ENCODE measurements around the gene MYBPC3.
A peak's percentile ranks its signal among the peaks of the same experiment; 100 is the strongest.
"Not testable (repeated sequence)": the region's sequence is repeated elsewhere in the genome, so short reads cannot be mapped to it uniquely, and the experiment has no call there.

Gene MYBPC3

DNA sequence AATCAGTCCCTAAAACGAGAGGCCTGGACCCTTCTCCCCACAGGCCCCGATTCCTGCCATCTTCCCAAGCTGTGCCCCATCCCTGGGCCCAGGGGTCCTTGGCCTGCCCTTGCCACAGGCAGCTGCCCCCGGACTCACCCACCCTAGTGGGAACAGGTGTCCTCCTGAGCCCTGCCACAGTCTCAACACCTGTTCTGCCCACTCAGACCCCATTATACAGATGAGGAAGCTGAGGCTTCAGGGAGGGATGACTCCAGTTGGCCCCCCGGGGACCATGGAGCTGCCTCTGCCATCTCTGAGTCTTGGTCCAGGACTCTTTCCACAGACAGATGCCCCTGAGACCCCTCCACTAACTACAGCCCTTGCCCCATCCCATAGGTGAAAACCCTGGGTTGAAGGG is 15.9 kb downstream of the MYBPC3 start:
- no peak for DNase-seq

DNA sequence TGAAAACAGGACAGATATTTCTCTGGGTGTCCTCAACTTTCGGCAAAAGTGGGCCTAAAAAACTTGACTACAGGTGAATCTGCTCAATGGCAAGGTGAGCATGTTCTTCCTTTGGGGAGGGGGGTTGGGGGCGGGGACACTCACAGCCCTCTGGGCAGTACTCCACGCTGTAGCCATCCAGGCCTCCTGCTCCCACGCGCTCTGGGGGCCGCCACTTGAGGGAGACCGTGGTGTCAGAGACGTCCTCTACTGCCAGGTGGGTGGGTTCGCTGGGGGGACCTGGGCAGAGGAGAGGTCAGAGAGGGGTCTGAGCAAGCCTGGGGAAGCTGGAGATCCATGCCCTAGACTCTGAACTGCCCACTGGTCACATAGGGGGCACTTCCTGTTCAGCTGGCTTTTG is 16.8 kb downstream of the MYBPC3 start:
- DNase-seq: no peak

DNA sequence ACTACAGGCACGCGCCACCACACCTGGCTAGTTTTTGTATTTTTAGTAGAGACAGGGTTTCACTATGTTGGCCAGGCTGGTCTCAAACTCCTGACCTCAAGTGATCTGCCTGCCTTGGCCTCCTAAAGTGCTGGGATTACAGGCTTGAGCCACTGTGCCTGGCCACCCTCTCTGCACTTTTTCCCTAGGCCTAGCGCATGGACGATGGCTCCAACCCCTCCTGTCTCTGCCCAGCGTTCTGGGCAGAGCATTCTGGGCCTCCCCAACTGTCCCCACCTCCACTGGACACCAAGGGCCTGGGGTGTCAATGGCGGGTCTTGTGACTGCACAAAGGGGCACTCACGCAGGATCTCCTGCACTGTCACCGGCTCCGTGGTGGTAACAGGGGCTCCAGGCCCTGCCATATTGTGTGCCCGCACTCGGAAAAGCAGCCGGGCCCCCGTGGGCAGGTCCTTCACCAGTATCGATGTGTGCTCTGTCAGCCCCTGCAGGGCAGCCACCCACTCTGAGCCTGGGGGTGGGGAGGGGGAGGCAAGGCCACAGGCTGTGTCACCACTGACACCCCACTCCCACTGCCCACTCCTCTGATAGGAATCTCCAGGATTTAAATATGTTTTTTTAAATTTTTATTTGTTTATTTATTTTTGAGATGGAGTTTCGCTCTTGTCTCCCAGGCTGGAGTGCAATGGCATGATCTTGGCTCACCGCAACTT is 17.6 kb downstream of the MYBPC3 start:
- DNase-seq: not testable (repeated sequence)

DNA sequence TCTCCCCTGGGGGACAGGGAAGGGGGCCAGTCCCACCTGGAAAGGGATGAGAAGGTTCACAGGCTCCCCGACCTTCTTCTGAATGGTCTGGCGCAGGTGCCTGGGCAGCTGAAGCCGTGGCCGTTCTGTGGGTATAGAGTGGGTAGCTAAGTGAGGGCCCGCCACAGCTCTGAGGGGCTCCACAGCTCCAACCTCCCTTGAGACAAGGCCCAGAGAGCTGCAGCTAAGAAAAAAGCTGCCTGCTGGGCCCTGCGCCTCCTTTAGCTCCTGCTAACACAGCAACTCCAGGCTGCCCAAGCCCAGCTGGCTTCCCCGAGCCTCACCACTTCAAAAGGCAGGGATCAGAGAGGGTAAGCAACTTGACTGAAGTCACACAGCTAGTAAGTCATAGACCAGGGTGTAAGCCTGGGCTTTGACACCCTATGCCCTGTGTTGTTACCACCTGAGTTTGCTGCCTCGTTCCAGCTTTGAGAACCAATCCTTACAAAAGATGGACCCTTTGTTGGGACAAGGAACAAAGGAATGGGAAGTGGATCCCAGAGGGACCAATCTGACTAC is 18.5 kb downstream of the MYBPC3 start:
- no peak for DNase-seq

DNA sequence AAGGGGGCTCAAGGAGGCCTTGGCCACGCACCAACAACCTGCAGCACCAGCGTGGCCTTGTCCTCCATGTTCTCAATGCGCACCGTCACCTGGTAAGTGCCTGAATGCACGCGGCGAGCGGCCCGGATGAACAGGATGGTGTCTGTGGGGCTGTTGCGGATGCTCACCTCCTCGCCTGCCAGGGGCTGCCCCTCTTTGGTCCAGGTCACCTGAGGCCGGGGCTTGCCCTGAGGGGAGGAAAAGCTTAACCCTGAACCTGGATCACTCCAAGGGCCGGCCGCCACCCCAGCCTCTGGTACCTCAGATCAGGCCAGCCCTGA is 19.0 kb downstream of the MYBPC3 start:
- no peak for DNase-seq

DNA sequence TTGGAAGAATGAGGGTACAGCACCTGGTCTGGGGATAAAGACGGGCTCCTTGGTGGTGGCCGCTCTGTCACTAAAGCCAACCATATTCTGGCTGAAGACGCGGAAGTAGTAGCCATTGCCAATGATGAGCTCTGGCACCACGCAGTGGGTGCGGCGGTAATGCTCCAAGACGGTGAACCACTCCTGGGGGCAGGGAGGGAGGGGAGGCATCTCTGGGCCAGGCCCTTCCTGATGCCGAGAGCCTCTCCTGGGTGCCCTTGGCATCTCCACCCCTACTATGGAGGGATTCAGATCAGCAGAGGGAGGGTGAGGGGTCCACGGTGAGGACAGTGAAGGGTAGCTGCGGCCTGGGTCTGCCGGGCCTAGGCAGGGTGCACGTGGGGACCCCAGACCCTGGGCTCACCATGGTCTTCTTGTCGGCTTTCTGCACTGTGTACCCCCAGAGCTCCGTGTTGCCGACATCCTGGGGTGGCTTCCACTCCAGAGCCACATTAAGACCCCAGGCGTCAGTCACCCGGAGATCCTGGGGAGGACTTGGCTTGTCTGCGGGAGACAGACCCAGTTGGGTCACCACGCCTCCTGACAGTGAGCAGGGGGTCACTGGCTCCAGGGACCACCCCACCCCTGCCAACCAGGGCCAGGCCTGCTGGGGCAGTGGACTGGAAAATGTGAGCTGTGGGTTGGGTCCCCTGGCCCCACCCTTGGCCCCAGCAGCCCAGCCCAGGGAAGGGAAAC is 19.5 kb downstream of the MYBPC3 start:
- DNase-seq: no peak

DNA sequence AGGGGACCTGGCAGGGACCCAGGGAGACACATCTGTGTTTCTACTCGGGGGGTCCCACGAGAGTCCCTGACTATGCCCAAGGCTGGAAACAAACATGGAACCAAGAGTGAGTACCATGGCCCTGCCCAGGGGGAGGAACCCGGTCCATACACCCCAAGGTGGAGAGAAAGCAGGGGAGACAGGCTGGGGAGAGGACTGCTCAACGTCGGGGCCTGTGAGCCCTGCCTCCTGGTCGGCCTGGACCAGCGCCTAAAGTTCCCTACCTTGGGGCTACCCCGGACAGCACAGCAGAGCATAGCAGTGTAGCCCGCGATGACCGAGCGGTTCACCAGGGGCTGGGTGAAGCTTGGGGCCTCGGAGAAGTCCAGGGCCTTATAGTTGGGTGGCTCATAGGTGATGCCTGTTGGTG is 20.2 kb downstream of the MYBPC3 start:
- no peak for DNase-seq

DNA sequence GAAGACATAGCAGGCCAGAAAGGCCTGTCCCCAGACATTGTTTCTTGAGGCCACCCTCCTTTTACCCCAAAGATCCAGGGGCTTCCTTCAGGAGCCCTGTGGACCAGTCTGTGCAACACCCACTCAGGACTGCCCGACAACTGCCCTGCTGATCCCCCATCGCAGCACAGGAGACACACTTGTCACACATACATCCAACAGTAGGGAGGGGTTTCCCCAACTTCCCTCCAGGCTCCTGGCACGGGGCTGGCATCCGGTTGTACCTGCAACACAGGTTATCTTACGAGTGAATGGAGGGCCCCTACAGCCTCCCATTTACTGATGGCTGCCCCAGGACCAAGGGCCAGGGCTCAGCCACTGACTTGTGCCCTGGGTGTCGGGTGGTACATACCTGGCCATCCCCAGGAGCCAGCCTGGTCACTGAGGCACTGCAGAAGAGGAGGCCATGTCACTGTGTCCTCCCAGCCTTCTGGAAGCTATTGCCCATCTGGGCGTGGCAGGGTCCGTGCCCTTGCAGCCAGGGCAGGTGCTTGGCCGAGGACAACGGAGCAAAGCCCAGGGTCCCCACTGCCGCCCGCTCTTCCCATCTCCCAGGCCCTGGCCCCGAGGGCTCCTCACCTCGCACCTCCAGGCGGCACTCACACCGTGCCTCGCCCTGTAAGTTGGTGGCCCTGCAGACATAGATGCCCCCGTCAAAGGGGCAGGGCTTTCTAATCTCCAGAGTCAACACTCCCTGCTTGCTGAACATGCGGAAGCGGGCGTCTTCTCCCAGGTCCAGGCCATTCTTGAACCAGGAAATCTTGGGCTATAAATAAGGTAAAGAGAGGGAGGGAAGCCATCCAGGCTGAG is 20.8 kb downstream of the MYBPC3 start:
- DNase-seq: no peak

DNA sequence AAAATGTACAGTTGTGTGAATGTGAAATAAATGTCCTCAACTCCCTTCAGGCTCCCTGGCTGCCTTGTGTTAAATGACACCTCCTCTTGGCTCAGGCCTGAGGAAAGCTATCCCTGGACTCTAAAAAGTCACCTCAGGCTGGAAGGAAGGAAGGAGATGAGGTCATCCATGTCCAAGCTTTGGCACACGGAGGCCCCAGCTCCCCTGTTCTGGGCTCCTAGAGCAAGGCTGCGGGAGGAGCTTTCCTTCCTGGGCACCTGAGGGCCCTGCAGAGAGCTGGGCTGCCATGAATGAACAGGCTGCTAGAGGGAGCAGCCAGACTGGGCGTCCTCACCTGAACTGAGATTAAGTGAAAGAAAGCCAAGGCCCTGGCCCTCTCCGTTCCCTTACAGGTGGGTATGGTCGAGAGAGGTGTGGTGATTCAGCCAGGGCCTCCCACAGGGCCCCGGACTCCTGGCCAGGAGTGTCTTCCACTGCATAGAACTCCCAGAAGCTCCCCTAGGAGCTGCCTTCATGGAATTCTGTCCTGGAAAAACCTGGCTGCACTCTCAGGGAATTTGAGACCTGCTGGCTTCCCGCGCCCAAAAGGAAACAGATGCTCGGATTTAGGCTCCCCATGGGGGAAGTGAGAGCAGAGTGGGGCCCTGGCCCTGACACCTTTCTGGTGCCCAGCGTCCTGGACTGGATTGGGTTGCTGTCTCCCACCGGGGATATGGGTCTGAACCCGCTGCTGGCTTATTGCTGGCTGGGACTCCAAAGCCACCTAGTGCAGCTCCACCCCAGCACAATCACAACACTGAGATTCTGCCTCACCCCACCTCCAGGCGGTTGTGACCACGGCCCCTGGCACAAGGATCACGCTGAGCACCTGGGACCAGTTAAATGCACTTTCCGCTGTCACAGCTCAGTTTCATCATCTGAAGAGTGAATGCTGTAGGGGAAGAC is 22.2 kb downstream of the MYBPC3 start:
- DNase-seq: no peak

DNA sequence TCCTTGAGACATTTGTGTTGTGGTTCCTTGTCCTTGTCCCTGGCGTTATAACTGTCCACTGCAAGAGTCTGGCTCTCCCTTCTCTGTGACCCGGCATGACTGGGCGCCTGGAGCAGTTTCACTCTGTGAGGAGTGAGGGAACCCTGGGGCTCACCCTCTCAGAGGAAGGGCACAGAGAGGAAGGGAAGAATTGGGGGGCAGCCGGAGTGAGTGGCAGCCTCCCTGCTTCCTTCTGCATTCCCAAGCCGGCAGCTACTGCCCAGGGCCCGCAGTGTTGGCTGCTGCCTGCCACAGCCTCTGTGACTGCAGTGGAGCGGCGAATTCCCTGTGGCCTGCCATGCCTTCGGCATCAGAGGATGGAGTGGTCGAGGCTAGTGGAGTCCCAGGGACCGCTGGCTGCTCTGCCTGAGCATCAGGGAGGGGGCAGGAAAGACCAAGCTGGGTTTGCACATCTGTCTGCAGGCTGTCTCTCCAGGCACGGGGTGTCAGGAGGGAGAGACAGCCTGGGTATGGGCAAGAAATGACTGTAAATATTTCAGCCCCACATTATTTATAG is 23.0 kb downstream of the MYBPC3 start:
- no peak for DNase-seq

DNA sequence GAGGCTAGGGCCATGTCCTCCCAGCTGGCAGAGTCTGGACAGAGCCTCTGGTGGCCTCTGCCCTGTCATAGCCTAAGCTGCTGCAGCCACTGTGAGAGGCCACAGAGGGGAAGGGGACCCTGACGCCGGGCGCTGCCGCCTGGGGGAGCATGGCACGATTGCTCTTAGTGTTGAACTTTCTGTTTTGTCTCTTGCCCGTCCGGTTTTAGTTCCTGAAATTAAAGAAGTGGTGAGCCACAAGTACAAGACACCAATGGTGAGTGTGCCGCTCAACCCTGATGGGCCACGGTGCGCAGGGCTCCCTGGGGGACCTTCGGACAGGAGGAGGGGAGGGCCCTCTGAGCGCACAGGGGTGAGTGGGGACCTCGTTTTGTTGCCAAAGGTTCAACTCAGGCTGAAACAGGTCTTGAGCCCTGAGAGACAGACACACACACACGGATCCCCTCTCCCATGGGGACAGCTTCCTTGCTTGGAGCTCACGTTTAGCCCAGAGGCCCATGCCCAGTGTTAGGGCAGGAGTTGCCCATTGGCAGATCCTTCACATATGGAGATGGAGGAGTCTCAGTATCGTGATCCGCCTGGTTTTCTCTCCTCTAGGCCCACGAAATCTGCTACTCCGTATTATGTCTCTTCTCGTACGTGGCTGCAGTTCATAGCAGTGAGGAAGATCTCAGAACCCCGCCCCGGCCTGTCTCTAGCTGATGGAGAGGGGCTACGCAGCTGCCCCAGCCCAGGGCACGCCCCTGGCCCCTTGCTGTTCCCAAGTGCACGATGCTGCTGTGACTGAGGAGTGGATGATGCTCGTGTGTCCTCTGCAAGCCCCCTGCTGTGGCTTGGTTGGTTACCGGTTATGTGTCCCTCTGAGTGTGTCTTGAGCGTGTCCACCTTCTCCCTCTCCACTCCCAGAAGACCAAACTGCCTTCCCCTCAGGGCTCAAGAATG is 23.8 kb downstream of the MYBPC3 start:
- DNase-seq: peak; percentile 51 to 54 (median 52)

DNA sequence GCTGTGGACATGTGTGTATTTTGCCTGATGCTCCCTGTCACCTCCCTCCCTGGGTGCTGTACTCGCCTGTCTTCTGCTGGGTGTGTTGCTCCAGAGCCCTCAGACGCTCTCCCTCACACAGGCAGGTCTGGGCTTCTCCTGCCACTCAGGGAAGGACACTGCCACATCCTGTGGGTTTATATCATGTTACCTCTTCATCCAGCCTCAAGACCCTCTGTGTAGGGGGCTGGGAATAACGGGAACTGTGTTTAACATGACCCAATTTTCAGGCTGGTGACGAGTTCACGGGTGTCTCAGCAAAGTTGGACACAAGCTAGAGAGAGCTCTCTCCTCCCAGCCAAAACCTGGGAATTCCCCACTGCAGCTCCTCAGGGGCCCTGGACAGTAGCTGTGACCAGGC is 24.6 kb downstream of the MYBPC3 start:
- peak in 1 of 3 donors; percentile 3 for DNase-seq

DNA sequence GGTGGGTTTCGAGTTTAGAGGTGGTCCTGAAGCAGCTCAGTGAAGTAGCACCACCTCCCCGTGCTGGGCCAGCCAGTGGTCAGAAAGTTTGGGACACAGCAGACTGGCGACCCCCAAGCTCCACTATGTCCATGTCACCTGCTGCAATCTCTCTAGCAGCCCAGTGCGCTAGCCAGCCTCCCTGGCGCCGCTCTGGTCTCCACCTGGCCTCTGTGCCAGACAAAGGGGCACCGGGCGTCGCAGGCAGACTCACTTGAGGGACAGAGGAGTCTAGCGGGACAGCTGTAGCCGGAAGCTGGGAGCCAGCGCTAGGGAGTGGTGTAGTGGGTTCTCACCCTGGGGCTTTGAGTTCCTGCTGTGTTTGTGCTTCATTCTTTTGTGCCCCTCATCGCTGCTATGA is 25.5 kb downstream of the MYBPC3 start:
- no peak for DNase-seq

DNA sequence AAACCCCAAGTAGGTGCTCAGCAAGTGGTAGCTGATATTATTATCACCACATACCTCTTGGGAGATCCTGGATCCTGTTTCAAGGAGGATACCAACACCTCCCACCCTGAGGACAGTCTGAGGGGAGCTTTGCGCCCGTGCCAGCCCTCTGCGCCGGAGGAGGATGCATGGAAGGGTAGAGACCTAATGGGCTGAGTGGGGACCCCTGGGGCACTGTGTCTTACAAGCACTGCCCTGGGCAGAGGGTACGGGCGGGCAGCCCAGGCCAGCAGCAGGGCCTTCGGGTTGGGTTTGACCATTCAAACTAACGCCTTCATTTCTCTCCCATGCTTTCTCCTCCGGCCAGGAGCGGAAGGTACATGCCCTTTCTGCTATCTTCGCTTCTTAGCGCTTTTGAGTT is 26.3 kb downstream of the MYBPC3 start:
- DNase-seq: no peak

DNA sequence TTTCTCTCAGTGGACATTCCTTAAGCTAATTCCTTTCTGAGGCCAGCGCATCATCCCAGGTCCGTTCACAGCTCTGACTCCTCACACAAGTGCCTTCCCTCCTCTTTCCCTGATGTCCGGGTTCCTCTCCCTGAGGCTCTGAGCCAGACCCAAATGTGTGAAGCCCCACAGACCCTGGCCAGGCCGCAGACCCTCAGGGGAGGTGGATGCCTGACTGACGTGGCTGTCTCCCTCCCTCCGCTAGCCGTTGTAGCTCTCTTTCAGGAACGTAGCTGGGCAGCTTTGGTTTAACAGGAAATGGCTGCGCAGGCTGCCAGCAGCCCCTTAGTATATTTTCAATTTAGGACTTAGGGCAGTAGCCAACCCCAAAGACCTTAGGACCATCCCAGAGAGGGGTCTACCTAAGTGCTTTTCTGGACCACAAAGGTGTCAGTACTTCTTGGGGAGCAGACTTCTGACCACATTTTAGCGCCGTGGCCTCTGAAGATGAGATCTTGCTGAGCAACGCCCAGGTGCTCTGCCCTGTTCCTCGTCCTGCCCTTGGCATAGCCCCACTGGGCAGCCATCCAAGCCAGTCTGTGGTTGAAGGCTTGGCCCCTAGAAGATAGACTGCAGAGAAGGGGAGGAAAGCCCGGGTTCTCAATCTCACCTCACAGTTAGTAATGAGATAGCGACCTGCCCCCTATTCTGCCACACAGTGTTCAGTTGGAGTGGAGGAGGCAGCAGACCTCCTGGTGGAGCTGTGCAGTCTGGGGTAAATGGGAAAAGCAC is 27.0 kb downstream of the MYBPC3 start:
- no peak for DNase-seq

DNA sequence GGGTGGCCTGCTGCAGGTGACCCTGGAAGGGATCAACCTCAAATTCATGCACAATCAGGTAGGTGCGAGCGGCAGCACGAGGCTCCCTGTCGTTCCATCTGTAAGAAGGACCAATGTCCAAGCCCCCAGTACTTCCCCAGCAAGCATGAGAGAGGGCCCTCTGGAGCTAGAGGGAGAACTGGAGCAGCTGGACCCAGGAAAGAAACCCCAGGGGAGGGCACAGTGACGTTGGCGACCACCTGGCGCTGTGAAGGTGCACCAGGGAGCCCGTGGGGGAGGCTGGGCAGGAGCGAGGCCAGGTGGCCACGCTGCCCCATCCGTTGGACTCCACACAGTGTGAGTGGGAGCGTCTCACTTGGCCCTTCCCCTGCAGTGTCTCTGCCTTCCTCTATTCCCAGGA is 28.0 kb downstream of the MYBPC3 start:
- no peak for DNase-seq

DNA sequence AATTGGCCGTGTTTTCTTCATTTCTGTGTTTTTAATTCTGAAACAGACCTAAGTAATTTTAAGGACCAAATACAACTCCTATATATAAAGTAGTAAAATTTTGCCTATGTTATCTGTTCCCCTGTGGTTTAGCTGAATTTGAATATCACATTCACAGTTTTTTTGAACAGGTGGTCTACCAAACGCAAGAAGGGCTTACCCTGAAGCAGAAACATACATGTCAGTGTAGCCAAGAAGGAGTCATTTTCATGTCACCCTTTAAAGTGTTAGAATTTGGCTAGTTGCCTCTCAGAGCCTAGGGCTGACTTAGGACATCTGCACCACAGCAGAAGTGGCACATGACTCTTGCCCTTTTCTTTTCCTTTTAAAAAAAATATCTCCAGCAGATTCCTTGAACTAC is 34.3 kb downstream of the MYBPC3 start:
- DNase-seq: no peak

DNA sequence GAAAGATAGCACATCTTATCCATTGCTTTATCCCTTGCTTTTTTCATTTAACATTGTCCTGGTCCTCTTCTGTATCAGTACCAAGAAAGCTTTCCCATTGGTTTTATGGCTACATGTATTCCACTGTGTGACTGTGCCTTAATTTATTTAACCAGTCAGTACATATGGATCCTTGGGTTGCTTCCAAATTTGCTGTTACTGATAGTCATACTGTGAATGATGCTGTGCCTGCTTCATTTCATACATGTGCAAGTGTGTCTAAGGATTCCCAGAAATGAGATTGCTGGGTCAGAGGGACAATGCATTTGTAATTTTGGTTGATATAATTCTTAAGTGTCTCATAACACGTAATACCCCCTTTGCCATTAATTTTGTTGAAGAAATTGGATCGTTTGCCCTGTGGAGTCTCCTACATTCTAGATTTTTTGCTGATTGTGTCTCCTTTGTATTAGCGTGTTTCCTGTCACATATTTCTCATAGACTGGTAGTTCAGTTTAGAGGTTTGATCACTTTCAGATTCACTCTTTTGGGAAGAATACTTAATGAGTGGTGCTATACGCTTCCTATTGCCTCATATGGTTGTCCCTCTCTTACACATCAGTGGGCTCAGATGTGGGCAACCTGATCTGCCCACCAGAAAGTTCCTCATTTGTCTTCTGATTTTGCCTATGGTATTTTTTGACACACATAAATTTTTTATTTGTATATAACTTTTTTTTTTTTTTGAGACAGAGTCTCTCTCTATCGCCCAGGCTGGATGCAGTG is 35.3 kb downstream of the MYBPC3 start:
- DNase-seq: peak in 2 of 3 donors; percentile 3 to 56

DNA sequence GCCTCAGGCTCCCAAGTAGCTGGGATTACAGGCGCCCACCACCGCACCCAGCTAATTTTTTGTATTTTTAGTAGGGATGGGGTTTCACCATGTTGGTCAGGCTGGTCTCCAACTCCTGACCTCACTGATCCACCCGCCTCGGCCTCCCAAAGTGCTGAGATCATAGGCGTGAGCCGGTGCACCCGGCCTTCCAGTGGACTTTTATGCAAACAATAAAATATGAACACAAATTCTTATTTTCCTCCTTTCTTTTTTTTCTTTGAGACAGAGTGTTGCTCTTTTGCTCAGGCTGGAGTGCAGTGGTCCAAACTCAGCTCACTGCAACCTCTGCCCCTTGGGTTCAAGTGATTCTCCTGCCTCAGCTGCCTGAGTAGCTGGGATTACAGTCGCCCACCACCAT is 36.0 kb downstream of the MYBPC3 start:
- not testable (repeated sequence) for DNase-seq

Measured in suppressor macrophage treated with lipopolysaccharide for 1 hour (primary cell).